ENCODE measurements around the gene HELZ2. TPM values are rescaled to one million over a fixed set of nuclear protein-coding genes. Genes with fewer than 3 reads are reported as not detected.

The HELZ2 gene
- polyA plus RNA-seq, 6 donors from 2014 or later: 2.5 to 11.6 (median 9.3) TPM

DNA sequence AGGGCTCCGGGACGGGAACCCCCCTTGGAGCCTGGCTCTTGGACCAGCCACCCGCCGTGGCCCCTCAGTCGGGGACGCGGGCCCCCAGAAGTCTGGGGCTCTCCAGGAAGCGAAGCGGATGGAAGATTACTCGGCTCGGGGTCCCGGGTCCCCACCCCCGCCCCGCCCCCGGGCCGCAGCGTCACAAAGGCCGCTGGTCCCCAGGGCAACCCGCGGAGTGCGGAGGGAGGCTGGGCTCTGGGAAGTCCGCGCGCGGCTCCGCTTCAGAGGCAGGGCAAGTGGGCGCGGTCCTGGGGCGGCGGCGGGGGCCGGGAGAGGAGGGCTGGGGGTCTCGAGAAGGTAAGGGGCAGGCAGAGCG is 20.1 kb downstream of the HELZ2 start, which contains the start of gene FNDC11:
Gene FNDC11, plus strand, starts transcription at position 227 of the 358 bp plus-strand sequence. CDS start 1,505 bp downstream, outside the sequence.
- Mint-ChIP-seq H3K27me3 (peaks cover 0 to 6% (median 0%) of the 10 kb centered on the region in 3 donors), H3K36me3 (no peaks in the 10 kb centered on the region), H3K9me3 (no peaks in the 10 kb centered on the region), H3K27ac (peak within 1 kb of the TSS; percentile 96 to 98 (median 97)), H3K4me3 (peak within 1 kb of the TSS; percentile 79 to 94 (median 90)), H3K4me1 (peaks cover 30 to 57% (median 47%) of the 10 kb centered on the region in 3 donors)
- peak; percentile 52 to 57 for ATAC-seq (ENCODE audit: low read depth in 2 of 2)
- peak; percentile 74 for DNase-seq

DNA sequence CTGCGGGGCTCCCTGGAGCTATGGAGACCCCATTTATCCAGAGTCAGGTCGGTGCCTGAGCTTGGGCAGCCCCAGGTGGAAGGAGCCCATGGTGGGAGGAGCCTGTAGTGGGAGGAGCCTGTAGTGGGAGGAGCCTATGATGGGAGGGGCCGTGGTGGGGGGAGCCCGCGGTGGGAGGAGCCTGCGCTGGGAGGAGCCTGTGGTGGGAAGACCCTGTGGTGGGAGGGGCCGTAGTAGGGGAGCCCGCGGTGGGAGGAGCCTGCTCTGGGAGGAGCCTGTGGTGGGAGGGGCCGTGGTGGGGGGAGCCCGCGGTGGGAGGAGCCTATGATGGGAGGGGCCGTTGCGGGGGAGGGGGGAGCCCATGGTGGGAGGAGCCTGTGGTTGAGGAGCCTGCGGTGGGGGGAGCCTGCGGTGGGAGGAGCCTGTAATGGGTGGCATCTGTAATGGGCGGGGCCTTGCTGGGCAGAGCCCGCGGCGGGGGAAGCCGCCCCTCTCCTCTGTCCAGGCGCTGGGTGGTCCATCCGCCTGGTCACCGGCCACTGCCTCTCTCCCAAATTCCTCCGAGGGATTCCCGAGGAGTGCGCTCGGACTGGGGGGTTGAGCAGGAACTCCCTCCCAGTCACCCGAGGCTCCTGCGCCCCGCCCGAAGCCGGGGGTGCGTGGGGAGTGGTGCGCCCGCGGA is 20.6 kb downstream of the HELZ2 start:
- DNase-seq (peak; percentile 87), ATAC-seq (ENCODE audit: low read depth in 2 of 2) (peak; percentile 43 to 52)
- no peaks in the 10 kb centered on the region for H3K36me3 Mint-ChIP-seq
- peaks cover 34 to 61% (median 52%) of the 10 kb centered on the region in 3 donors for H3K4me1 Mint-ChIP-seq
- peak overlapping the region; percentile 79 to 94 (median 88) for H3K4me3 Mint-ChIP-seq
- peak overlapping the region; percentile 82 to 98 (median 97) for H3K27ac Mint-ChIP-seq
- H3K9me3 Mint-ChIP-seq: no peaks in the 10 kb centered on the region
- peaks cover 0 to 6% (median 0%) of the 10 kb centered on the region in 3 donors for H3K27me3 Mint-ChIP-seq

DNA sequence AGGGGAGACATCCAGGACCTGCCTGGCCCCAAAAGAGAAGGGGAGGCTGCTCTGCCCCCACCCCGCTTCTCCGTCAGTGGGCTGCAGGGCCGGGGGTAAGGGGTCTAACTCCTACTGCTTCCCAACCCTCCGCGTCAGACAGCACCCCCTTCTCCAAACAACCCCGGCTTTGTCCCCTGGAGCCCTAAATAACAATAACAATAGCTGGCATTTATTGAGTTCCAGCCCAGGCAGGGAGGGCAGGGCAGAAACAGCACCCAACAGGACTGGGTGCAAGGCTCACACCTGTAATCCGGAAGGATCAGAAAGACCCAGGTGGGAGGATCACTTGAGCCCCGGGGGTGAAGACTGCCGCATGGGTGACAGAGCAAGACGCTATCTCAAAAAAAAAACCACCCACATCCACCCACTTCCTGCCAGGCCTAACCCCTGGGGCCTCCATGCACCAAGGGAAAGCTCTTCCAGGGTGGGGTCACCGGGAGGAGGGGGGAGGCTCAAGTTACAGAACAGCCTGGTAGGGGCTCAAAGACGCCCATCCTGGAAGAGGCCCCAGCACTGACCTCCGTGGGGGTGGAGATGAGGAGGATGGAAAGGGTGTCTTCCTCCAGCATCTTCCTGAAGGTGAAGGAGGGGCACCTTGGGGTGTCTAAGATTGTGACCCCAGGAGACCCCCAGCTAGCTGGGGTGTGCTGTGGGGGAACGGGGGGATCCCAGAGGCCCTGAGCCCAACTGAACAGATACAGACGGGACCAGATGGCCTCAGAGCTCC is 21.4 kb downstream of the HELZ2 start:
- Mint-ChIP-seq H3K27ac (peak overlapping the region; percentile 82 to 98 (median 97)), H3K36me3 (no peaks in the 10 kb centered on the region), H3K9me3 (no peaks in the 10 kb centered on the region), H3K4me1 (peaks cover 34 to 61% (median 53%) of the 10 kb centered on the region in 3 donors), H3K4me3 (peak overlapping the region; percentile 79 to 94 (median 86)), H3K27me3 (peaks cover 0 to 6% (median 0%) of the 10 kb centered on the region in 3 donors)
- DNase-seq (peak; percentile 78), ATAC-seq (ENCODE audit: low read depth in 2 of 2) (peak; percentile 61 to 62)

DNA sequence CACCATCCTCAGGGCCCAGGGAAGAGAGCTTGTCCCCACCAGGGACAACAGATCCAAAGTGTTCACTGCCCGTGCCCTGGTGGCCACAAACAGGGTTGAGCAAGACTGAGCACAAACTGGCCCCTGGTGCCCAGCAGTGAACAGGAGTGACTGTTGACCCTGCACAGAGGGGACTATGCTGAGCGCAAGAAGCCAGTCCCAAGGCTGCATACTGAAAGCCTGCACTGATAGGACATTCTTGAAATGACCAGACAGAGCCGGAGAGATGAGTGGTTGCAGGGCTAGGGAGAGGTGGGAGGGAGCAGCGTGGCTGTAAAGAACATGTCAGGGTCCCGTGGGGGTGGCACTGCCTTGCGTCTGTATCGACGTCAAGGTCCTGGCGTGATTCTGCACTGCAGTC is 23.0 kb downstream of the HELZ2 start:
- peak overlapping the region in 1 of 8 donors; percentile 34 for H3K4me3 Mint-ChIP-seq
- peak overlapping the region in 3 of 6 donors; percentile 66 to 97 (median 90) for H3K27ac Mint-ChIP-seq
- H3K4me1 Mint-ChIP-seq: peaks cover 33 to 62% (median 53%) of the 10 kb centered on the region in 3 donors
- peaks cover 0 to 6% (median 0%) of the 10 kb centered on the region in 3 donors for H3K27me3 Mint-ChIP-seq
- ATAC-seq (ENCODE audit: low read depth in 2 of 2): no peak
- H3K36me3 Mint-ChIP-seq: no peaks in the 10 kb centered on the region
- no peaks in the 10 kb centered on the region for H3K9me3 Mint-ChIP-seq
- DNase-seq: no peak

DNA sequence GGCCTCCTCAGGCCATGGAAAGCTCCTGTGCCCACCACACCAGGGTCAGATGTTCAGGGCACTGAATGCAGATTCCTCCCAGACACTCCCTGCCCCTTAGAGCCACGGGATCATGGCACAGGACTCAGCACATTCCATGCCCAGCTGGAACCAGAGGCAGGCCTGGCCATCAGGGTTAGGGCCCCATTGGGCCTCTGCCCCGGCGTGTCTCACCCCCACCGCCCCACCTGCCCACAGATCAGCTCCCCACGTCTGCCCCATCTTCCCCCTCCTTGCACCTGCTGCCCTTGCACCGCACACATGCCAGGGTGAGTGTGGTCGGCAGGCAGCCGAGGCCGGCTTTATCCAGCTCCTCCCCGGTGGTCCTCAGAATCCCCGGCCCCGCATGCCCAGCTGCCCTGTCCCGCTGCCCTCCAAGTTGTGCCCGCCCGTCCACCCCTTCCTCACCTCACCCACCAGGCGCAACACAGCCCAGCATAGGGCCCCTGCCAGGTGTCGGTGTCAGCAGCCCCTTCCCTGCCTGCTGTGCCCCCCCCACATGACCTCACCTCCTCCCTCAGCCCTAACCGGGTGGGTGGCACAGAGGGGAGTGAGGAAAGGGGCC is 24.3 kb downstream of the HELZ2 start:
- H3K27ac Mint-ChIP-seq: peak overlapping the region in 4 of 6 donors; percentile 20 to 79 (median 56)
- H3K27me3 Mint-ChIP-seq: peaks cover 0 to 6% (median 0%) of the 10 kb centered on the region in 3 donors
- no peak for DNase-seq
- peak overlapping the region in 3 of 8 donors; percentile 39 to 84 (median 50) for H3K4me3 Mint-ChIP-seq
- no peaks in the 10 kb centered on the region for H3K9me3 Mint-ChIP-seq
- H3K36me3 Mint-ChIP-seq: no peaks in the 10 kb centered on the region
- no peak for ATAC-seq (ENCODE audit: low read depth in 2 of 2)
- peaks cover 42 to 68% (median 66%) of the 10 kb centered on the region in 3 donors for H3K4me1 Mint-ChIP-seq

DNA sequence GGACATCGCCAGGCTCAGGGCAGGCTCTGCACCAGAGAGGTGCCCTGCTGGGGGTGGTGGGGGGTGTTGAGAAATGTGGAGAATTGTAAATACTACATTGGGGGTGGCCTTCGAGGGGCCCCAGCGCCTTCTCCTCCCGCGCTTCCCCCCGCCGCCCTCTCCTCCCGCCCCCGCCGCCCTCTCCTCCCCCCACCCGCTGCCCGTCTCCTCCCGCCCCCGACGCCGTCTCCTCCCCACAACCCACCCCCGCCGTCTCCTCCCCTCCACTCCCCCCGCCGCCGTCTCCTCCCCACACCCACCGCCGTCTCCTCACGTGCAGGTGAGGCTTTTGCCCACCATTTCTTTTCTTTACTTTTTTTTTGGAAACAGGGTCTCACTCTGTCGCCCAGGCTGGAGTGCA is 25.0 kb downstream of the HELZ2 start:
- Mint-ChIP-seq H3K9me3 (no peaks in the 10 kb centered on the region), H3K36me3 (no peaks in the 10 kb centered on the region), H3K4me1 (peaks cover 46 to 63% (median 61%) of the 10 kb centered on the region in 3 donors), H3K27ac (peak overlapping the region in 2 of 6 donors; percentile 51 to 79), H3K4me3 (peak overlapping the region in 2 of 8 donors; percentile 39 to 42), H3K27me3 (peaks cover 0 to 6% (median 0%) of the 10 kb centered on the region in 3 donors)
- DNase-seq: no peak
- ATAC-seq (ENCODE audit: low read depth in 2 of 2): no peak

DNA sequence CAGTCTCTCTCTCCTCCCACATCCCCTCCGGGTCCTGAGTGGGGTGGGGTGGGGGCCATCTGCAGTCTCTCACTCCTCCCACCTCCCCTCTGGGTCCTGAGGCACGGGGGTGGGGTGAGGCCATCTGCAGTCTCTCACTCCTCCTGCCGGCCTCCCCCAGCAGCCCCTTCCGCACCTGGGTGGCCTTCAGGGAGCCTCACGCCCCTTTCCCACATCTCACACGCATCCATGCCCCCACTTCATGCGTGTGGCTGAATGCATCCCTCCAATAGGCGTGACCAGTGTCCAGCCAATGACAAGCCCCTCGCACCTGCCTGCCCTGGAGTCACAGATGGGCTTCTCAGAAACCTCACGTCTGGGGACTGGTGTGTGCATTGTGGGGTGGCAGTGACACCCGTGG is 25.5 kb downstream of the HELZ2 start:
- Mint-ChIP-seq H3K27me3 (peaks cover 0 to 6% (median 0%) of the 10 kb centered on the region in 3 donors), H3K36me3 (no peaks in the 10 kb centered on the region), H3K9me3 (no peaks in the 10 kb centered on the region), H3K4me3 (peak overlapping the region in 1 of 8 donors; percentile 24), H3K4me1 (peaks cover 50 to 66% (median 63%) of the 10 kb centered on the region in 3 donors), H3K27ac (peak overlapping the region in 2 of 6 donors; percentile 47 to 72)
- no peak for DNase-seq
- no peak for ATAC-seq (ENCODE audit: low read depth in 2 of 2)

DNA sequence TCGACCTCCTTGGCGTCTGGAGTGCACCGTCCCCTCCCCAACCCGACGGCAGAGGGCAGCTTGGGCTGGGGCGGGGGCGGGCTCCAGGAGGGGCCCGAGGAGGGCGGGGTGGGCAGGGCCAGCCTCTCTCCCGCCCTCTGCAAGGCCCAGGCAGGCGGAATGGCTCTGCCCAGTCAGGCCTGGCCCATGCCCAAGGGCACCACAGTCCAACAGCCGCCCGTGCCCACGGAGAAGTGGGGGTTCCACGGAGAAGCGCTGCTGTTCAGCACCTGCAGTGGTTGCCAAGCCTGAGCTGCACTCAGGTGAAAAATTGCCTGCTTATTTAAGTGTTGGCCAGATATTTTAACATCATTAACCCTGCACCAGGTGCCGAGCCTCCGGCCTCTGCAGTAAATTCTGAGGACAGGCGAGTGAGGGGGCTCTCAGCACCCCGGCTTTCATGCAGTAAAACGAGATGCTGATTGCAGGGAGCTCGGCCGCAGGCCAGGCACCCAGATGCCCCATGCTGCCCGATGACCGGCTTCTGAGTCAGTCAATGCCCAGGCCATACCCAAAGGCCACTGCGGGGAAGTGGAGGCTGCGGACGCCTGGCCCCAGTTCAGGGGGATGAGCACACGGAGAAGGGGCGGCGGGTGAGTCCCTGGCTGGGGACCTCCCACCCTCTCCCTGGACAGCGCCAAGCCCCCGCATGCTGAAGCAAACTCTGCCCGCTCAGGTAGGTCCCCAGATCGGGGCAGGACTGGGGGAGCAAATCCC is 26.1 kb downstream of the HELZ2 start, which contains the start of gene SRMS:
Gene SRMS, minus strand, starts transcription at position 25 of the 756 bp plus-strand sequence. CDS start 286 bp downstream, outside the sequence.
- Mint-ChIP-seq H3K27me3 (peaks cover 0 to 6% (median 0%) of the 10 kb centered on the region in 3 donors), H3K27ac (peak within 1 kb of the TSS in 1 of 6 donors; percentile 72), H3K9me3 (no peaks in the 10 kb centered on the region), H3K4me3 (peak within 1 kb of the TSS in 2 of 8 donors; percentile 24 to 34), H3K4me1 (peaks cover 50 to 64% (median 58%) of the 10 kb centered on the region in 3 donors), H3K36me3 (no peaks in the 10 kb centered on the region)
- ATAC-seq (ENCODE audit: low read depth in 2 of 2) (no peak), DNase-seq (no peak)

DNA sequence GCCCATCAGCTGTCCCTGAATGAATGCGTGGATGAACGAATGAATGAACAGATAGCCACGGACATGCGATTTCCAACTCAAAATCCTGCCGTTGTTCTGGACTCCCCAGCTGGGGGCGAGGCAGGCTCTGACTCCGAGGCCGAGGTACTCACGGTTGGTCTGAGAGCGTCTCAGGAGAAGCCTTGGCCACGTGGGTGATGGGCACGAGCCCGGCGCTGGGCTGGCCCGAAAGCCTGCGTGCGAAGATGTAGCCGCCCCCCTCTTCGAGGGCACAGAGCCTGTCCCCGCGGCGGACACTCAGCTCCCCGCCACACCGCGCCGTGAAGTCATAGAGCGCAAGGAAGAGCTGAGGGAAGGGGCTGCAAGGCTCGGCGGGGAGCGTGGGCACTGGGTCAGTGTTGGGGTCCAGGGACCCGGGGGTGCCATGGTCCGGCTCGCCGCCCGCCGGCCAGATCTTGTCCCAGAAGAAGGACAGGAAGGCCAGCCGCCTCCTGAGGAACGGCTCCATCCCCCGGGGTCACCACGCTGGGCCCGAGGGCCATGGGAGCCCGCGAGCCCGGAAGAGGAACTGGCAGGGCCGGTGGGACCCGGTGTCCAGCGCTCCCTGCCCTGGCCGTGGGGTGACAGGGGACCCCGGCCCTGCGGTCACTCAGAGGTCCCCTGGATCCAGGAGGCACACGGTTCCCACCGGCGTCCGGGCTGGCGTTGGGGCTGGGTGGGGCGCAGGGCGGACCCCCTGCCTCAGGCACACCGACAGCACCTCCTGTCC is 26.9 kb downstream of the HELZ2 start:
- no peak for DNase-seq
- Mint-ChIP-seq H3K9me3 (no peaks in the 10 kb centered on the region), H3K27ac (no peak overlapping the region)

DNA sequence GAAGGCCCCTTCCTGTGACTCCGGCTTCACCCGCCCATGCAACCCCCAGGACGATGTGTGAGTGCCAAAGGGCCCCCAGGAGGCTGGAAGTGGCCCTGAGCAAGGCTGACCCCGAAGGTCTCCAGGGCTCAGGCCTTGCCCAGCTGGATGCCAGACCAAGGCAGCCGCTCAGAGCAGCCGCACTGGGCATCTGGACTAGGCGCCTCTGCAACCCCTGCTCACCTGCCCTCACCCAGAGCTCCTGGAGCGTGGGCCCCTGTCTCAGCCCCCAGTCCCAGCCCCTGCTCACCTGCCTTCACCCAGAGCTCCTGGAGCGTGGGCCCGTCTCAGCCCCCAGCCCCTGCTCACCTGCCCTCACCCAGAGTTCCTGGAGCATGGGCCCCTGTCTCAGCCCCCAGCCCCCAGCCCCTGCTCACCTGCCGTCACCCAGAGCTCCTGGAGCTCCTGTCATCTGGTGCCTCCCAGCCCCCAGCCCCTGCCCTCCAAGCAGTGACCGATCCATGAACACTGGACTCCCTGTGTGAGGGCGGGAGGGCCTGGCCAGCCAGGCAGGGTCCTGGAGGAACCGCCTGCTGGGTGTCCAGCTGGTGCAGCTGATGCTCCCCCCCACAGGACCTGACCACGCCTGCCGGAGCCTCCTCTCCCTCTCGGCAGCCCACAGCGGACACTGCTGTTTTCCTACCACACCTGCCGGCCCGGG is 27.6 kb downstream of the HELZ2 start:
- H3K9me3 Mint-ChIP-seq: no peaks in the 10 kb centered on the region
- DNase-seq (no peak), ATAC-seq (ENCODE audit: low read depth in 2 of 2) (no peak)
- H3K4me3 Mint-ChIP-seq: no peak overlapping the region
- H3K27ac Mint-ChIP-seq: no peak overlapping the region
- peaks cover 44 to 58% (median 48%) of the 10 kb centered on the region in 3 donors for H3K4me1 Mint-ChIP-seq
- no peaks in the 10 kb centered on the region for H3K36me3 Mint-ChIP-seq
- H3K27me3 Mint-ChIP-seq: peaks cover 0 to 6% (median 0%) of the 10 kb centered on the region in 3 donors

More for the DNA sequence above, 26.9 kb downstream of the HELZ2 start:
- Mint-ChIP-seq H3K4me3 (peak overlapping the region in 1 of 8 donors; percentile 34), H3K36me3 (no peaks in the 10 kb centered on the region), H3K27me3 (peaks cover 0 to 6% (median 0%) of the 10 kb centered on the region in 3 donors), H3K4me1 (peaks cover 45 to 62% (median 54%) of the 10 kb centered on the region in 3 donors)
- ATAC-seq (ENCODE audit: low read depth in 2 of 2): no peak

DNA sequence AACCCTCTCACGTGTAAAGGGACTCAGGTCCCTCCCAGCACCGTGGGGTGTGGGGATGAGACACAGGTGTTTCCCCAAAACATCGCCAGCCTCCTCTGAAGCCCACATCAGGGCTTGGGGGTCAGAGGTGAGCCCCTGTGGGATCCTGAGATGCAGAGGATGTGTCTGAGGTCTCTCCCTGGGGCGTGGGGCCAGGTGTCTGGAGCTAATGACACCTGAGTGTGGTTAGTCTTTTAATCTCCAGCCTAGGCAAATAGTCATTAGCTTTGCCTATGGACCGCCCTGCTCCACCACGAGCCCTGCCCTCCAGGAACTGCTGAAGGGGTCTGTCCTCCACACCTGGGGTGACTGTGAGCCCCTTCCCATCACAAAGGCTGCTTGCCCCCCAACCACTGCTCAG is 28.2 kb downstream of the HELZ2 start:
- Mint-ChIP-seq H3K4me3 (peak overlapping the region in 1 of 8 donors; percentile 3), H3K27me3 (peaks cover 0 to 6% (median 0%) of the 10 kb centered on the region in 3 donors), H3K9me3 (no peaks in the 10 kb centered on the region), H3K27ac (peak overlapping the region in 1 of 6 donors; percentile 53), H3K4me1 (peaks cover 39 to 58% (median 43%) of the 10 kb centered on the region in 3 donors), H3K36me3 (no peaks in the 10 kb centered on the region)
- ATAC-seq (ENCODE audit: low read depth in 2 of 2): peak; percentile 23 to 35
- DNase-seq: no peak

Measured in naive B cell (primary cell).